ENCODE data around the gene EFHD2.
"Not testable (repeated sequence)": the region's sequence is repeated elsewhere in the genome, so short reads cannot be mapped to it uniquely, and the experiment has no call there.

The EFHD2 gene

GRCh38 chr1:15413563-15414444, 4.1 kb downstream of the EFHD2 start:
- DNase-seq: no peak

- DNase-seq: no peak
Measured at GRCh38 chr1:15414445-15414983, 4.8 kb downstream of the EFHD2 start.

GRCh38 chr1:15417059-15417934, 7.6 kb downstream of the EFHD2 start:
- peak; percentile 41 for DNase-seq

GRCh38 chr1:15418806-15419515, 9.3 kb downstream of the EFHD2 start:
- DNase-seq: no peak

- no peak for DNase-seq
Measured at GRCh38 chr1:15420853-15421465, 11.3 kb downstream of the EFHD2 start.

GRCh38 chr1:15422871-15423270, 13.2 kb downstream of the EFHD2 start:
- no peak for DNase-seq

GRCh38 chr1:15423355-15424077, 13.8 kb downstream of the EFHD2 start:
- DNase-seq: no peak

GRCh38 chr1:15424146-15424667, 14.5 kb downstream of the EFHD2 start:
- DNase-seq: no peak

- DNase-seq: no peak
Measured at GRCh38 chr1:15424981-15425380, 15.3 kb downstream of the EFHD2 start.

GRCh38 chr1:15425521-15425920, 15.8 kb downstream of the EFHD2 start:
- DNase-seq: no peak

- no peak for DNase-seq
Measured at GRCh38 chr1:15425958-15426357, 16.3 kb downstream of the EFHD2 start.

- no peak for DNase-seq
Measured at GRCh38 chr1:15426492-15427279, 17.0 kb downstream of the EFHD2 start.

GRCh38 chr1:15427280-15427666, 17.6 kb downstream of the EFHD2 start:
- no peak for DNase-seq

GRCh38 chr1:15428252-15428651, 18.6 kb downstream of the EFHD2 start:
- DNase-seq: not testable (repeated sequence)

GRCh38 chr1:15428815-15429435, 19.2 kb downstream of the EFHD2 start:
- no peak for DNase-seq

GRCh38 chr1:15429701-15430149, 20.0 kb downstream of the EFHD2 start:
- DNase-seq: no peak

GRCh38 chr1:15430787-15431570, 21.3 kb downstream of the EFHD2 start:
- no peak for DNase-seq

- DNase-seq: no peak
Measured at GRCh38 chr1:15431571-15431948, 21.9 kb downstream of the EFHD2 start.

GRCh38 chr1:15432324-15432723, 22.6 kb downstream of the EFHD2 start:
- no peak for DNase-seq
